Fibroblast of peridontal ligament (primary cell): ENCODE results near the gene NELL1.
"Not testable (repeated sequence)": the region's sequence is repeated elsewhere in the genome, so short reads cannot be mapped to it uniquely, and the experiment has no call there.

Experiments
- DNase-seq: peaks from one replicate; pipeline ENCODE4 v3.0.0-alpha.2; 2010; ENCODE audit errors: extremely low read depth

NELL1 gene

GRCh38 chr11:20770414-20770946 is 101.1 kb downstream of the NELL1 start:
- no peak for DNase-seq

GRCh38 chr11:20771026-20771425 is 101.6 kb downstream of the NELL1 start:
- no peak for DNase-seq

GRCh38 chr11:20771681-20772080 is 102.3 kb downstream of the NELL1 start:
- no peak for DNase-seq

GRCh38 chr11:20775331-20775730 is 105.9 kb downstream of the NELL1 start:
- DNase-seq = no peak

GRCh38 chr11:20782775-20783174 is 113.4 kb downstream of the NELL1 start:
- DNase-seq = no peak

GRCh38 chr11:20783220-20783619 is 113.8 kb downstream of the NELL1 start:
- no peak for DNase-seq

GRCh38 chr11:20790622-20791021 is 121.2 kb downstream of the NELL1 start:
- no peak for DNase-seq

GRCh38 chr11:20795005-20795404 is 125.6 kb downstream of the NELL1 start:
- no peak for DNase-seq

- DNase-seq = no peak
Observed at GRCh38 chr11:20808328-20808727, 138.9 kb downstream of the NELL1 start.

GRCh38 chr11:20821046-20821445 is 151.7 kb downstream of the NELL1 start:
- DNase-seq = no peak

GRCh38 chr11:20821470-20821869 is 152.1 kb downstream of the NELL1 start:
- DNase-seq = no peak

- no peak for DNase-seq
Observed at GRCh38 chr11:20824773-20825172, 155.4 kb downstream of the NELL1 start.

GRCh38 chr11:20835561-20835960 is 166.2 kb downstream of the NELL1 start:
- no peak for DNase-seq

- no peak for DNase-seq
Observed at GRCh38 chr11:20839231-20839630, 169.8 kb downstream of the NELL1 start.

GRCh38 chr11:20840341-20840740 is 171.0 kb downstream of the NELL1 start:
- no peak for DNase-seq

- no peak for DNase-seq
Observed at GRCh38 chr11:20844216-20844615, 174.8 kb downstream of the NELL1 start.

- no peak for DNase-seq
Observed at GRCh38 chr11:20844630-20845029, 175.2 kb downstream of the NELL1 start.

- DNase-seq = no peak
Observed at GRCh38 chr11:20854215-20854955, 185.0 kb downstream of the NELL1 start.

- no peak for DNase-seq
Observed at GRCh38 chr11:20861322-20861721, 191.9 kb downstream of the NELL1 start.

- DNase-seq = not testable (repeated sequence)
Observed at GRCh38 chr11:20862263-20862662, 192.9 kb downstream of the NELL1 start.

- DNase-seq = no peak
Observed at GRCh38 chr11:20864628-20865027, 195.2 kb downstream of the NELL1 start.

GRCh38 chr11:20865161-20865560 is 195.8 kb downstream of the NELL1 start:
- DNase-seq = no peak

- no peak for DNase-seq
Observed at GRCh38 chr11:20869123-20869522, 199.7 kb downstream of the NELL1 start.

GRCh38 chr11:20873054-20873453 is 203.7 kb downstream of the NELL1 start:
- no peak for DNase-seq
